ENCODE data around the gene PAXX. TPM values are rescaled to one million over a fixed set of nuclear protein-coding genes. Genes with fewer than 3 reads are reported as not detected.

PAXX gene, protein sequence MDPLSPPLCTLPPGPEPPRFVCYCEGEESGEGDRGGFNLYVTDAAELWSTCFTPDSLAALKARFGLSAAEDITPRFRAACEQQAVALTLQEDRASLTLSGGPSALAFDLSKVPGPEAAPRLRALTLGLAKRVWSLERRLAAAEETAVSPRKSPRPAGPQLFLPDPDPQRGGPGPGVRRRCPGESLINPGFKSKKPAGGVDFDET
- 10 to 100 TPM; 52.3 to 92.4 (median 63.0) TPM for total RNA-seq

DNA sequence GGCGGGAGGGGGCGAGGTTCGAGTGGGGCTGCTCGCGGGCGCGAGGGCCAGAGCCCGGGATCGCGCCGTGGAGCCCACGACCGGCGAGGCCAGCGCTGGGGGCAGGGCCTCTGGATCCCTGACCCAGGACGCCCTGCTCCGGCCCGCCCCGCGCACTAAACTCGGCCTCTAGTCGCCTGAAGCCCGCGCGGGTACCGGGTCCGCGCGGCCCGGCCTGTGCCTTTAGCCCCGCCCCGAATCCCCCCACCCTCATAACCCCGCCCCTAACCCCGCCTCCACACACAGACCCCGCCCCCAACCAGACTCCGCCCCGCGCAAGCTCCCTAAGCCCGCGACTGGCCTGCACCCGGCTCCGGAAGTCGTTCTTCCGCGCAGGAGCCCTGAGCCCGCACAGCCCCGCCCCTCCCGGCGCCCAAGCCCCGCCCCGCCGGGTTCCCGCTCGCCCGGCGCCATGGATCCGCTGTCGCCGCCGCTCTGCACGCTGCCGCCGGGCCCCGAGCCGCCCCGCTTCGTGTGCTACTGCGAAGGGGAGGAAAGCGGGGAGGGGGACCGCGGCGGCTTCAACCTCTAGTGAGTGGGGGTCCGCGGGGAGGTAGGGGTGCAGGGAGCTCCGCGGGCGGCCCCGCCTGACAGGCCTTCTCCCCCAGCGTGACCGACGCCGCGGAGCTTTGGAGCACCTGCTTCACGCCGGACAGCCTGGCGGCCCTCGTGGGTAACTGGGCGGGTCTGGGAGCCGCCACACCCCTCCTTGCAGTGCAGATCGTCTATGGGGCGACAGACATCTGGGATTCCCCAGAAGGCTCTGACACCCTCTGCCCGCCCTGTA is at the start of gene PAXX:
TSS of gene PAXX (plus strand) at position 430 of the 826 bp plus-strand sequence. CDS start at position 452, 22 bp downstream.
- Histone ChIP-seq H3K4me1 (peaks cover 3 to 45% (median 22%) of the 10 kb centered on the region in 4 donors), H3K9me3 (no peaks in the 10 kb centered on the region), H3K27ac (peak within 1 kb of the TSS; percentile 82 to 99 (median 91)), H3K27me3 (no peaks in the 10 kb centered on the region), H3K36me3 (peaks cover 0 to 7% (median 0%) of the 10 kb centered on the region in 3 donors), H3K4me3 (peak within 1 kb of the TSS; percentile 67 to 88 (median 80))
- peak; percentile 91 to 97 (median 96) for DNase-seq
- peak; percentile 13 to 24 for TF ChIP-seq POLR2A (IDR thresholded peaks at IDR 0.05)
- TF ChIP-seq, protein P1, sequence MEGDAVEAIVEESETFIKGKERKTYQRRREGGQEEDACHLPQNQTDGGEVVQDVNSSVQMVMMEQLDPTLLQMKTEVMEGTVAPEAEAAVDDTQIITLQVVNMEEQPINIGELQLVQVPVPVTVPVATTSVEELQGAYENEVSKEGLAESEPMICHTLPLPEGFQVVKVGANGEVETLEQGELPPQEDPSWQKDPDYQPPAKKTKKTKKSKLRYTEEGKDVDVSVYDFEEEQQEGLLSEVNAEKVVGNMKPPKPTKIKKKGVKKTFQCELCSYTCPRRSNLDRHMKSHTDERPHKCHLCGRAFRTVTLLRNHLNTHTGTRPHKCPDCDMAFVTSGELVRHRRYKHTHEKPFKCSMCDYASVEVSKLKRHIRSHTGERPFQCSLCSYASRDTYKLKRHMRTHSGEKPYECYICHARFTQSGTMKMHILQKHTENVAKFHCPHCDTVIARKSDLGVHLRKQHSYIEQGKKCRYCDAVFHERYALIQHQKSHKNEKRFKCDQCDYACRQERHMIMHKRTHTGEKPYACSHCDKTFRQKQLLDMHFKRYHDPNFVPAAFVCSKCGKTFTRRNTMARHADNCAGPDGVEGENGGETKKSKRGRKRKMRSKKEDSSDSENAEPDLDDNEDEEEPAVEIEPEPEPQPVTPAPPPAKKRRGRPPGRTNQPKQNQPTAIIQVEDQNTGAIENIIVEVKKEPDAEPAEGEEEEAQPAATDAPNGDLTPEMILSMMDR (IDR thresholded peaks at IDR 0.05) = peak in 1 of 6 experiments; percentile 8

DNA sequence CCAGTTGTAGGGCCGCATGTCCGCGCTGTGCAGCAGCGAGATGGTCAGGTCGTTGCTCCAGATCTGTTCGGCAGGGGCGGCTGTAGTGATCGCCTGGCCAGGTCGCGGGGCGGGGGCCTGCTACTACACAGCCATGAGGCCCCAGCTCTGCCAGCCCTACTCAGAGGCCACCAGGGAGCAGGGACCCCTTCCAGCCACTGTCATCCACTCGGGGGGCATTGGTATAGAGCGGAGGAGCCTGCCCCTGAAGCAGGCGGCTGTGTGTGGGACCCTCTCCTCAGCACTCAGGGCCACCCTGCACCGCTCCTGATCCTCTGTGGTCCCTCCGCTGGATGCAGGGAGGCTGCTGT is 49.4 kb upstream of the PAXX start:
- no peak for DNase-seq
- TF ChIP-seq, protein P1 (IDR thresholded peaks at IDR 0.05) = no peak
- TF ChIP-seq POLR2A (IDR thresholded peaks at IDR 0.05) = no peak
- H3K4me3 ChIP-seq = peak overlapping the region in 2 of 4 donors; percentile 83 to 100

DNA sequence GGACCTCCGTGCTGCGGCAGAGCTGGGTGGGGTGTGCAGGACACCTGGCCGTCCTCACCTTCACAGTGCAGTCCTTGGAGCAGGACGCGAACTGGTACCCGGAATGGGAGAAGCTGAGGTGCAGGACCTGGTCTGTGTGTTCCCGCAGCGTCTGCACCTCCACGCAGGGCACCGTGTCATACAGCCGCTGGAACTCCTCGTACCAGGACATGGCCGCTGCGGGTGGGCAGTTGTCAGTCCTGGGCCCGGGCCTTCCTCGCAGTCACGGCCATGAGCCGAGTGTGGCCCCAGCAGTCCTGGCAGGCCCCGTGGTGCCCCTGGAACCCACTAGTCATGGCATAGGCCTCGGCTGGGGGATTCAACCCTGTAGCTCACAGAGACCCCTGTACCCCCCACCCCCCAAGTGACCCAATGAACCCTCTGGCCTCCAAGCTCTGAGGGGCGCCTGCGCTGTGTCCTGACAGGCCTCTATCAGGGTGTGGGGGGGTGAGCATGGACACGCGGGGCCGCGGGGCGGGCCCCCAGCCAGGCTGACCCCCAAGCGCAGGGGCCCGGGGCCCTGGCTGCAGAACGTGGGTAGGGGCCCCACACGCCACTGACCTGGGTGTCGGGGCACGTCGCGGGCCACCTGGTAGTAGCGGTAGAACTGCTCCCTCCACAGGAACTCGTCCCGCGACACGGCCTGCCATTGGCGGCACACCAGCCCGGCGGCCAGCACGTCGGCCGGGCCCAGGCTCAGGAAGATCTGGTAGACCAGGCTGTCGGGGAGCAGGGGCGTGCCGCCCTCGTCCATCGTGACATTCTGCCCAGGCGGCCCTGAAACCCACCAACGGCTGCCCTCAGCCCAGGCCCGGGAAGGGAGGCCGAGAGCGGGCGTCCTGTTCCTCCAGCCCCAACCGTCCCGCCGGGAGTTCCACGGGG is 48.7 kb upstream of the PAXX start:
- Histone ChIP-seq H3K36me3 (peaks cover 0 to 37% (median 0%) of the 10 kb centered on the region in 3 donors), H3K4me3 (peak overlapping the region; percentile 83 to 100 (median 94)), H3K9me3 (no peaks in the 10 kb centered on the region), H3K27me3 (no peaks in the 10 kb centered on the region), H3K4me1 (peaks cover 0 to 27% (median 8%) of the 10 kb centered on the region in 4 donors), H3K27ac (peak overlapping the region; percentile 91 to 98 (median 96))
- no peak for TF ChIP-seq POLR2A (IDR thresholded peaks at IDR 0.05)
- TF ChIP-seq, protein P1 (IDR thresholded peaks at IDR 0.05) = peak in 1 of 6 experiments; percentile 1
- DNase-seq = peak in 2 of 3 donors; percentile 63 to 70

More for the DNA sequence above, 49.4 kb upstream of the PAXX start:
- H3K9me3 ChIP-seq = no peaks in the 10 kb centered on the region
- H3K27ac ChIP-seq = peak overlapping the region in 1 of 4 donors; percentile 98
- no peaks in the 10 kb centered on the region for H3K27me3 ChIP-seq
- H3K4me1 ChIP-seq = peaks cover 0 to 20% (median 8%) of the 10 kb centered on the region in 4 donors
- peaks cover 0 to 37% (median 0%) of the 10 kb centered on the region in 3 donors for H3K36me3 ChIP-seq

DNA sequence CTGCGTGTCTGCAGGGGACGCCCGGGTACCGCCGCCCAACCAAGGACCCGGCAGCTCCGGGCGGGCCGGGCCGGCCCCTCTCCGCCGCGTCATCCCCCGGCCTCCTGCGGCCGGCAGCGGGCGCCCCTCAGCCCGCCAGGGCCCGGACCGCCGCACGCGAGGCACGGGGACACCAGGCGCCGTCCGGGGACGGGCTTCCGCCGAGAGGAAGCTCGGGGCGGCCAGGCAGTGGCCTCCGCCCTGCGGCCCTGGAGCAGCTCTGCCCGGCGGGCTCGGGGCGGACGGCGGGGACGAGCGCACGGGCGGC is 48.1 kb upstream of the PAXX start:
- TF ChIP-seq, protein P1 (IDR thresholded peaks at IDR 0.05) = no peak
- TF ChIP-seq POLR2A (IDR thresholded peaks at IDR 0.05) = peak in 1 of 2 donors; percentile 17
- Histone ChIP-seq H3K36me3 (peaks cover 0 to 37% (median 0%) of the 10 kb centered on the region in 3 donors), H3K27ac (peak overlapping the region; percentile 91 to 98 (median 96)), H3K27me3 (no peaks in the 10 kb centered on the region), H3K4me3 (peak overlapping the region; percentile 83 to 100 (median 94)), H3K9me3 (no peaks in the 10 kb centered on the region), H3K4me1 (peaks cover 0 to 32% (median 8%) of the 10 kb centered on the region in 4 donors)
- DNase-seq = peak in 1 of 3 donors; percentile 33

All from Peyer's patch (tissue), 4 donors.